Fibroblast of gingiva (primary cell): Measurements from ENCODE around the gene GALNT12.

ENCODE experiments used
- DNase-seq: peaks from one replicate; pipeline ENCODE4 v3.0.0-alpha.2; 2011; ENCODE audit warnings: low read depth

GALNT12 gene

DNA sequence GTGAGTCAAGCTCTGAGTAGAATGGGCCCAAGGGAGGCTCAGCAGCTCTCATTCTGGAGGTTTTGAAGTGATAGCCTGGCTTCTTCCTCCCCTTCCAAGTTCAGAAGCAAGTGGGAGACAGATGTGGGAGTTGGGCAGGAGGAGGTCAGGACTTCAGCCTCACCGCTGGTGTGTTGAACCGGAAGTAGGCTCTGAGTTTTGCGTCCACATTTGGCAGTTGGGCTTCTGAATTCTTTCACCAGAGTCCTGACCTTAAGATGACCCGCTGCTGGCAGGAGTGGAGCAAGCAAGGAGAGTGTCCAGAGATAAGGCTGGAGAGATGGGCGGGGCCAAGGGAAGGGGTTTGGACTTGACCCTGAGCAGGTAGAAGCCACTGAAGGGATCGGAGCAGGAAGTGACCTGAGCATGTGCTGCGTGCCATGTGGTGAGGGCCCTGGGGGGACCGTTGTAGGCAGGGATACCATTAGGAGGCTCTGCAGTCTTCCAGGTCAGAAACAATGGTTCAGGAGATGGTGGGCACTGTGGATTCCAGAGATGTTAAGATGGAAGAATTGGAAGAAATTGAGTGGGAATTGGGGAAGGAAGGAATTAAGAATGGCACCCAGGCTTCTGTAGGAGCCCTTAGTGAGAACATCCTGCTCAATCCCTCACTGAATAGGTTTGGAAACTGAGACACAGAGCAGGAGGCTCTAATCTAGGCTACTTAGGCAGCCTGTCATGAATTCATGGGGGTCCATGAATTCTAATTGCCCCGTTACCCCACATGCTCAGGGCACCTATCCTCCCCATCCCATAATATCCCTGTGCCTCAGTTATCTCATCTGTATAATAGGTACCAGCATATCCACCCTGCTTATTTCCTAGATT lies 25.9 kb downstream of the GALNT12 start:
- no peak for DNase-seq

- DNase-seq, result no peak
These were observed 26.9 kb downstream of the GALNT12 start for GRCh38 chr9:98834386-98834785.

DNA sequence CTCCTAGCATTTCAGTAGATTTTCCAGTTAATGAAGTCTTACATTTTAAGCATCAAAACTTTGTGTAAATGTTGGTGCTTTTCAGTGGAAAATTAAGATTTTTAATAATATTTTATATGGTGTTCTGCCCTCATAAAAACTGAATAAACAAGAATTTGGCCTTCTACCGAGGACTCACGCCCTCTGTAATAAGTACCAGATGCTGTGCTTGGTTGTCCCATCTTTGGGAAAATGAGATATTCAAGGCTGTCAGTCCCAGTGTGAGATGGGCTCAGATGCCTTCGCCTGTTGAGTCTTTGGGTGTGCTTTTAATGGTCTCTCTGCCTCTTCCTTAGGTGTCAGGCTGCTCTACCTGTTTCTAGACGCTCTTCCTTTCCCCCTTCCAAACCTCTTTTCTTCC lies 28.7 kb downstream of the GALNT12 start:
- no peak for DNase-seq

DNA sequence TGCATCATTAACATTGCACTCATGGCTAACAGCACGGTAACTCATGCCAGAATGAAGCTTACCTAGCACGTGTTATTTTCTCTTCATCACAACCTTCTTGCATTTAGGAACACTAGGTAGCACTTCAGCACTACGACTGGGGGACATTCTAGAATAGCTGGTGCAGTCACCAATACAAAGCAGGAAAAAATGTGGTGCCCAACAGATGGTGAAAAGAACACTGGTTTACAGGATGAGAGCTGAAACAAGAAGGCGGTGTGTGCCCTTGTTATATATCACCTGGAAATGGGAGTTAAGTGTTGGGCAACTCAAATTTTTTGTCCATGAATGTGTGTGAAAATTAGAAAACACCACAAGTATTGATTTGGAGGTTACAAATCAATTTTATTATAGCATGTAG lies 30.0 kb downstream of the GALNT12 start:
- no peak for DNase-seq

GRCh38 chr9:98838155-98838867 lies 30.8 kb downstream of the GALNT12 start:
- DNase-seq, result no peak

- DNase-seq, result no peak
These were observed 31.5 kb downstream of the GALNT12 start for GRCh38 chr9:98838868-98839565.

- DNase-seq, result no peak
These were observed 32.3 kb downstream of the GALNT12 start for GRCh38 chr9:98839724-98840123.

DNA sequence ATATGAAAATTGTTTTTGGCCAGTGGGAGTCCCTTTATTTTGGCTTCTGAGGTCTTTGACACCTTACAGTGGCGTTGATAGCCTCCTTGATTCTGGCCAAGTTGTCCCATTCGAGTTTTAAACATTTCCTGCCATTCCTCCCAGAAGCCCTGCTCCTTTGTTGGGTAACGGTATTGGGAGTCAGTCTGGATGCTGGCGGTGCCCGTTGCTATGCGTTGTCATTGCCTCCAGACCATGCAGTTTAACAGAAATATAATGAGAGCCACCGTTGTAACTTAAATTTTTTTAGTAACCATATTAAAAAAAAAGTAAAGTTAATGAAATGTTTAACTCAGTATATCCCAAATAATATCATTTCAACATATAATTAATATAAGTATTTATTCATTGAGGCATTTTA lies 35.0 kb downstream of the GALNT12 start:
- DNase-seq, result no peak

DNA sequence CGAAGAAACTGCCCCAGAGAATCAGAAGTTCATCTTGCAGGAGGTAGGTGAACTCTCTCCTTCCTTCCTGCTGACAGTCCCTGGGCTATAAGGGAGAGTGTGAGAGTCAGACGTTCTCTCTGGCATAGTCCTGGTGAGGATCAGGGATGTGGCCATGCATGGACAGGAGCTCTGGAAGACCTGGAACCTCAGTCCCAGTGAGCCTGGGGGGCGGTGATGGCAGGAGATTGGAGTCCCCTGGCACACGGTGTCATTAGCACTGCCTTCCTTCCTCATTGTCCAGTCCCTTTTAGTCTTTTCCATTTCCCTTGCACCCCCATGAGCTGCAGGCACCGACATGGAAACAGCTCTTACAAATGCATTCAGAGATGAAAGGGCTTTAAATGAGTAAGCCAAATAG lies 38.6 kb downstream of the GALNT12 start:
- DNase-seq, result no peak

DNA sequence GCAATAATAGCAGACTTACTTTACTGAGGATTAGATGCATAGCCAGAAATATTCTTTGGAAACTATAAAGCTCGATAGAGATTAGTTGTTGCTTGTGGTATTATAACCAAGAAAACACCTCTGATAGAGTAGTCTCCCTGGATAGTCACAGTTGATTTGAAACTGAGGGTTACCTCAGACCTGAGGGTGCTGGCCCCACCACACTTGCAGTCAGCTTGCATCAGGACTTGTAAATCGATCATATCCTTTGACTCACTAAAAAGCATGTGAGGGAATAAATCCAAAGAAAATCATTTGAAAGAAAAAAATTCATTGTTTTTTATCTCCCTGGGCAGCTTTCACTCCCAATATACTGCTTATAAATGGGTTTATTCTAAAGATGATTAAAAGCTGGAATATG lies 39.4 kb downstream of the GALNT12 start:
- DNase-seq, result no peak

GRCh38 chr9:98848450-98849149 lies 41.1 kb downstream of the GALNT12 start:
- peak; percentile 80 for DNase-seq

- no peak for DNase-seq
These were observed 42.1 kb downstream of the GALNT12 start for GRCh38 chr9:98849563-98849962.

DNA sequence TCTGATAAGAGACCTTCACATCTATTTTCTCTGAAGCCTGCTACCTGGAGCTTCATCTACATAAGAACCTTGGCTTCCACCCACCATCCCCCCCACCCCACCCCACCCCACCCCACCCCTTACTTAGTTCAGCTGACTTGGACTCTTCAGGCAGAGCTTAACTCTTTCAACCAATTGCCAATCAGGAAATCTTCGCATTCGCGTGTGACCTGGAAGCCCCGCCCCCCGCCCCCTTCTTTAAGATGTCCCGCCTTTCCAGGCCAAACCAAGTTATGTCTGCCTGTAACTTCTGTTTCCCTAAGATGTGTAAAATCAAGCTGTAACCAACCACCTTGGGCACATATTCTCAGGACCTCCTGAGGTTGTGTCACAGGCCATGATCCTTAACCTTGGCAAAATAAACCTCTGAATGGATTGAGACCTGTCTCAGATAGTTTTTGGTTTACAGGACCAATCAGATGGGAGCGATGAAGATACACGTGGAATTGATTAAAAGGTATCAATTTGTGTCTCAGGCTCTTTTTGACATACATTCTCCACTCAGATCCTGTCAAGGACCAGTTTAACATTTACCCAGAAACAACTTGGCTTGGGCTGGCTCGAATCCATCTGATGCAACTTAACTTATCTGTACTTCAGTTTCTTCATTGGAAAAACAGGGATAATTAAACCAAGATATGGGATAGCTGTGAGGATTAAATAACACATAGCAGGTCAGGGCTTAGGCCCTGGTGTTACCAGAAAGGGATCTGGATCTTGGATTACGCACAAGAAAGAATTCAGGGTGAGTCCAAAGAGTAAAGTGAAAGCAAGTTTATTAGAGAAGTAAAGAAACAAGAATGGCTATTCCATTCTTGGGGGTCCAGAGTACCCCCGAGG lies 43.6 kb downstream of the GALNT12 start:
- no peak for DNase-seq

- DNase-seq, result no peak
These were observed 44.4 kb downstream of the GALNT12 start for GRCh38 chr9:98851730-98852459.

GRCh38 chr9:98852460-98852734 lies 44.9 kb downstream of the GALNT12 start:
- DNase-seq, result no peak

GRCh38 chr9:98852961-98853360 lies 45.5 kb downstream of the GALNT12 start:
- DNase-seq, result no peak

- peak; percentile 81 for DNase-seq
These were observed 46.8 kb downstream of the GALNT12 start for GRCh38 chr9:98854266-98854665.

DNA sequence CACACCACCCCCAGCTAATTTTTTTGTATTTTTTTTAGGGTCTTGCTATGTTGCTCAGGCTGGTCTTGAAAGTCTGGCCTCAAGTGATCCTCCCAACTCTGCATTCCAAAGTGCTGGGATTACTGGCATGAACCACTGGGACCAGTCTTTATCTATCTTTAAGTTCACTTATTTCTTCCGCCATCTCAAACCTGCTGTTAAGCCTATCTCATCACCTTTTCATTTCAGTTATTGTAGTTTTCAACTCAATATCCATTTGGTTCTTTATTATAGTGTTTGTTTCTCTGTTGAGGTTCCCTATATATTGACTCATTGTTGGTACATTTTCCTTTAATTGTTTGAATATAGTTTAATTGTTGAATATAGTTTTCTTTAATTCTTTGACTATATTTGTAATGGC lies 48.1 kb downstream of the GALNT12 start:
- DNase-seq, result no peak

- DNase-seq, result peak; percentile 28
These were observed 49.5 kb downstream of the GALNT12 start for GRCh38 chr9:98856982-98857381.

- DNase-seq, result no peak
These were observed 52.5 kb downstream of the GALNT12 start for GRCh38 chr9:98859941-98860340.

- peak; percentile 95 for DNase-seq
These were observed 53.4 kb downstream of the GALNT12 start for GRCh38 chr9:98860871-98861293.
